Activated naive CD4-positive, alpha-beta T cell treated with anti-CD3 and anti-CD28 coated beads, Interleukin-2, amount 50 U/mL, for 72 hours (primary cell): Measurements from ENCODE around the gene SERPINI1. TPM values are rescaled to one million over a fixed set of nuclear protein-coding genes. Genes with fewer than 3 reads are reported as not detected.

Experiments used
- ATAC-seq, 2 donors: fragments of 150-1000 bp; cut with Tn5 transposase; 2 replicates each; pipeline ENCODE4 v1.10.0; 2021; ENCODE audit warnings: mild to moderate bottlenecking in 2 of 2, moderate library complexity in 2 of 2
- DNase-seq, 2 donors: peaks; one replicate each; pipeline ENCODE4 v3.0.0; 2021 to 2022; ENCODE audit warnings: low spot score in 2 of 2
- H3K27ac Mint-ChIP-seq, 2 donors: one replicate each; pipeline ENCODE4 v1.8.0; 2022; ENCODE audit warnings: mild to moderate bottlenecking in 2 of 2, mixed read lengths in 2 of 2
- H3K36me3 Mint-ChIP-seq, 2 donors: one replicate each; pipeline ENCODE4 v1.8.0; 2022; ENCODE audit warnings: mixed read lengths in 2 of 2
- H3K9me3 Mint-ChIP-seq, 2 donors: one replicate each; pipeline ENCODE4 v1.8.0; 2022; ENCODE audit warnings: mixed read lengths in 2 of 2
- total RNA-seq, 2 donors: library from RNA; stranded (reverse); gene quantifications; one replicate each; pipeline ENCODE4 v1.2.3, GENCODE V29; 2022

The SERPINI1 gene
- total RNA-seq, 2 donors from 2014 or later = 1.4 TPM

DNA sequence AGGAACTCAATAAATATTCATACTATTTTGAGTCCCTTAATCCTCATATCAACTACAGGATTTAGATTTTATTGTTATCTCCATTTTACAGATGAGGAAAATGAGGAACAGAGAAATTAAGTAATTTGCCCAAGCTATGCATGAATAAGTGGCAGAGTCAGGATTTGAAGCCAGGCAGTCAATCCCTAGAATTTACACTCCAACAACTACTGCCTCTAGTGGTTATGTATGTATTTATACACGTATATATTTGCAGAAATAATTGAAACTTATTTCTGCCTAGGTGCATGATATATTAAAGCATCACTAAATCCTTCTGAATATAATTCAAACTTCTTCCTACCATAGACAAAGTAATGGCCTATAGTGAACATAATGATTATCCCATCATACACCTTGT lies 137.4 kb downstream of the SERPINI1 start:
- no peaks in the 10 kb centered on the region for H3K9me3 Mint-ChIP-seq

DNA sequence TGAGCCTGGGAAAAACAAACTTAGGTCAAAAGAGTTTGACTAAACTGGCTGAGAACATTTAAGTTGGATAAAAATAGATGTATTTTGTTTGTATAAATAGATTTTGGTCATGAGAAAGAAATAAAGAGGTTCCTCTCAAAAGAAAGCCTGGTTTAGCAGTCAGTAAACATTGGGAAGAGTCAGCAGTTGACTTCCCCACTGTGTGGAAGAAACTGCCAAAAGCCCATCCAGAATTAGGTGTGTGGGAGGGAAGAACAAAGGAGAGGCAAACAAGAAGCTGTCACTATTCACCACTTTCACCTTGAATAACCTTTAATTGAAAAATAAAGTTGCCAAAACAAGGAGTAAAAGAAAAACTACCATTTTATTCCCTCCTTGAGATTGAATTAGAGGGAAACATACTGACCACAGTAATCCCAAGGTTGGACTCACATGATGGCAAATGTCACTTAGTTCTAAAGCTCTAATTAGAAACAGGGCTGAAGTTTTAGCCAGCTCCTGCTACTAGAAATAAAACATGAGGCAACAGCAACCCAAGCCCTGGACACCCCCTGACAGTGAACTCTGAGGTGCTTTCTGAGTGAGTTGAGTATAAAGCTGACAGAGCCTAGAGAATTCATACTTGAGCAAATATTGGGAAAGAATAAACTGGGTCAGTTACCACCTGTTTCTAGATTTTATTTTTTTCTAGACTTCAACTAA lies 139.3 kb downstream of the SERPINI1 start:
- no peaks in the 10 kb centered on the region for H3K36me3 Mint-ChIP-seq
- no peak for DNase-seq
- H3K27ac Mint-ChIP-seq = no peak overlapping the region
- ATAC-seq = no peak
- H3K9me3 Mint-ChIP-seq = no peaks in the 10 kb centered on the region

More for the DNA sequence above, 137.4 kb downstream of the SERPINI1 start:
- no peak for DNase-seq
- H3K36me3 Mint-ChIP-seq = no peaks in the 10 kb centered on the region
- H3K27ac Mint-ChIP-seq = no peak overlapping the region
- no peak for ATAC-seq

Other genes with a start within 250 kb of the SERPINI1 start
- 1 to 10 TPM in 1 of 2 donors, under 1 TPM in 1; 0.18 to 1.1 TPM for gene WDR49, start 81.8 kb upstream of the SERPINI1 start, total RNA-seq
- gene PDCD10, start 829 bp upstream of the SERPINI1 start, total RNA-seq = 10 to 100 TPM; 60.3 to 75.5 TPM